Psoas muscle (tissue), 8 donors: Measurements from ENCODE around the gene FFAR1. TPM values are rescaled to one million over a fixed set of nuclear protein-coding genes. Genes with fewer than 3 reads are reported as not detected.

ENCODE experiments used
- ATAC-seq, 4 donors: fragments of 200-7000 bp; cut with Tn5 transposase; one replicate each; pipeline ENCODE4 v1.9.1; 2020; ENCODE audit warnings: moderate library complexity in 3 of 4, mild to moderate bottlenecking in 2 of 4
- DNase-seq, 2 donors: peaks; one replicate each; pipeline ENCODE4 v3.0.0-alpha.2; 2020
- H3K27ac ChIP-seq: fragments of 200-600 bp; one replicate; pipeline ENCODE4 v1.8.0; 2022
- H3K27me3 ChIP-seq, 3 donors: fragments of 200-600 bp in 1 of 3; one replicate each; pipeline versions ENCODE4 v1.6.1 to v1.8.0; 2013 to 2022; ENCODE audit warnings: low read length in 2 of 3, mild to moderate bottlenecking in 2 of 3, moderate library complexity in 1 of 3; ENCODE audit not compliant: insufficient read depth in 3 of 3
- H3K36me3 ChIP-seq, 2 donors: fragments of 200-600 bp in 1 of 2; one replicate each; pipeline versions ENCODE4 v1.6.1 to v1.8.0; 2013 to 2022; ENCODE audit warnings: low read depth in 1 of 2, mild to moderate bottlenecking in 1 of 2, moderate library complexity in 1 of 2; ENCODE audit not compliant: insufficient read depth in 1 of 2
- H3K4me1 ChIP-seq: fragments of 200-600 bp; one replicate; pipeline ENCODE4 v1.8.0; 2022
- H3K4me3 ChIP-seq: fragments of 200-600 bp; one replicate; pipeline ENCODE4 v1.8.0; 2022; ENCODE audit warnings: mild to moderate bottlenecking
- H3K9me3 ChIP-seq: fragments of 200-600 bp; one replicate; pipeline ENCODE4 v1.8.0; 2022
- CTCF ChIP-seq: fragments of 200-600 bp; IDR thresholded peaks from one replicate; pipeline ENCODE4 v1.8.0; 2022; ENCODE audit warnings: antibody characterized with exemption
- WGBS, 3 donors: extraction: QIAGEN DNeasy Blood & Tissue Kit; methylation state at CpG; one replicate each; pipeline versions ENCODE4 v1.1.6 to v1.1.7; 2013; 5-methylcytosine and 5-hydroxymethylcytosine counted together
- intact Hi-C, 2 donors: fragments of 100-400 bp; cut with DNase I; formaldehyde crosslinking; loops; one replicate each; pipeline versions ENCODE4 v1.11.0 to v1.14.2; 2022
- polyA plus RNA-seq, 3 donors: library from polyadenylated mRNA; stranded (reverse); fragments of 200-250 nt; gene quantifications; one replicate each; pipeline ENCODE4 v1.2.3, GENCODE V29; 2013
- total RNA-seq, 4 donors: library from RNA; stranded (reverse); fragmentation: NEBNext Ultra II Directional in 2 of 4; extraction: Animal tissue kit (Norgen Biotek cat#: 25700) in 2 of 4; gene quantifications; one replicate each; pipeline versions ENCODE4 v1.2.1 to v1.2.4, GENCODE V29; 2021 to 2023
- donor health status: healthy with polysubstance abuse.
- donor health status: DM: no; HTN: no; CAD: no; lungs with moderate emphysema.
- donor health status: Bipolar disorder and iron deficiency.
- donor health status: healthy.
- donor health status: DM: yes; HTN: yes; CAD: no.
- donor health status: DM: no; HTN: no; CAD: no.
- donor health status: DM: no; HTN: no; CAD: no.
- donor health status: DM: yes; HTN: yes; CAD: no.

The FFAR1 gene
- total and polyA plus RNA-seq, 7 donors = not detected

DNA sequence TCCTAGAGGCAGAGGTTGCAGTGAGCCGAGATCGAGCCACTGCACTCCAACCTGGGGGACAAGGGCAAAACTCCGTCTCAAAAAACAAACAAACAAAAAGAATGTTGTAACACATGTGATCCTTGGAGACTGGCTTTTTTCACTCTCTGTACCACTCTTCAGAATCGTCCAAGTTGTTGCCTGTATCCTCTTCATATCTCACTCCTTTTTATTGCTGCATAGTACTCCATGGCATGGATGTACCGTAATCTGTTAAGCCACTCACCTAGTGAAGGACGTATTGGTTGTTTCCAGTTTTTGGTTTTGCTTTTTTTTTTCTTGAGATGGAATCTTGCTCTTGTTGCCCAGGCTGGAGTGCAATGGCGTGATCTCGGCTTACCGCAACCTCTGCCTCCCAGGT lies 25.7 kb upstream of the FFAR1 start:
- H3K27ac ChIP-seq = no peak overlapping the region
- WGBS, 3 donors = 90 to 93% (median 91%) methylated on average over 9 of the region's 9 CpGs
- DNase-seq (no peak), ATAC-seq (no peak)
- H3K4me3 ChIP-seq = no peak overlapping the region
- H3K27me3 ChIP-seq = peaks cover 0 to 8% (median 4%) of the 10 kb centered on the region in 3 donors
- no peak for TF ChIP-seq CTCF
- peaks cover 4% of the 10 kb centered on the region for H3K9me3 ChIP-seq
- H3K4me1 ChIP-seq = no peaks in the 10 kb centered on the region
- H3K36me3 ChIP-seq = no peaks in the 10 kb centered on the region
- intact Hi-C loops = no loop called here

GRCh38 chr19:35327642-35328041 lies 20.1 kb upstream of the FFAR1 start:
- H3K27me3 ChIP-seq = peaks cover 0 to 40% (median 2%) of the 10 kb centered on the region in 3 donors
- intact Hi-C loops = no loop called here
- ATAC-seq = no peak
- WGBS, 3 donors = 62 to 69% (median 62%) methylated on average over 4 of the region's 4 CpGs
- H3K36me3 ChIP-seq = no peaks in the 10 kb centered on the region
- no peak overlapping the region for H3K4me3 ChIP-seq
- H3K9me3 ChIP-seq = no peaks in the 10 kb centered on the region
- DNase-seq = no peak
- H3K4me1 ChIP-seq = no peaks in the 10 kb centered on the region
- TF ChIP-seq CTCF = no peak
- H3K27ac ChIP-seq = no peak overlapping the region

DNA sequence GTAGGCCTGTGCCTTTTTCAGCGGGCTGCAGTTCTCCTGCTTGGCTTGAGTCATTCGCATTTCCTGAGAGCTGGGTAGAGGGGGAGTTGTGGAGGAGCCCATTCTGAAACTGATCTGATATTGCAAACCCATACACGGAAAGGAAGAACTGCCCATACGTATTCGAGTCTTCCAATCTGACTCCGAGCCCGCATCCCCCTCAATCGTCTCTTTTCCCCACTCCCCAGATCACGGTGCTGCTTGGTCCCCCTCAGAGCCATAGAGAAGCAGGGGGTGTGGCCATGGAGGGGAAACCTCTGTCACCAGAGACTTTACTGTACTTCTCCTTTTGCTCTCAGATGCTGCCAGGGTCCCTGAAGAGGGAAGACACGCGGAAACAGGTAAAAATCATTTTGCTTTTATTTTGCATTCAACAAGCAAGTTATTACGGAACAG lies 18.8 kb upstream of the FFAR1 start, which contains the start of gene CD22:
TSS of gene CD22 (plus strand) at position 337 of the 435 bp plus-strand sequence. CDS start 2,854 bp downstream, outside the sequence.
- intact Hi-C loops = no loop called here
- Histone ChIP-seq H3K27me3 (peaks cover 0 to 43% (median 2%) of the 10 kb centered on the region in 3 donors), H3K36me3 (no peaks in the 10 kb centered on the region), H3K27ac (no peak within 1 kb of the TSS), H3K4me3 (no peak within 1 kb of the TSS), H3K9me3 (no peaks in the 10 kb centered on the region), H3K4me1 (no peaks in the 10 kb centered on the region)
- no peak for TF ChIP-seq CTCF
- no peak for DNase-seq
- 71 to 80% (median 76%) methylated on average over 12 of the region's 12 CpGs for WGBS, 3 donors
- ATAC-seq = no peak

DNA sequence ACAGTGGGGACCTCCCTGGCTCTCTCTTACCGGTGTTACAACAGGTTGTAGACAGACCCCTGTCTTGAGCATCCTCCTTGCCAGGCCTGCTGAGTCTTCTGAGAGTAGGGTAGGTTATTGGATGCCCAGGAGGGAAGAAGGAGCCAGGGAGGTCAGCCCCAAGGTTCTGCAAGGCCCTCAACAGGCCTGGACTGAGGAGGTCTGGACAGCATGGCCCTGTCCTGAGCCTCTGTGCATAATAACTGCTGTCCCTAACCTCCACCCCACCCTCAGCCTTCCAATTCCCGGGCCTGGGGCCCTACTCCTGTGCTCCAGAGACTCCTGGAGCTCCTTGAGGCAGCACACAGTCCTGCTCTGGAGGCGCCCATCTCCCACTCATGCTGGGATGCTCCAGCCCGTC lies 18.4 kb upstream of the FFAR1 start:
- no peak for TF ChIP-seq CTCF
- Histone ChIP-seq H3K27me3 (peaks cover 0 to 43% (median 2%) of the 10 kb centered on the region in 3 donors), H3K36me3 (no peaks in the 10 kb centered on the region), H3K9me3 (no peaks in the 10 kb centered on the region), H3K27ac (no peak overlapping the region), H3K4me3 (no peak overlapping the region), H3K4me1 (no peaks in the 10 kb centered on the region)
- DNase-seq (no peak), ATAC-seq (no peak)
- WGBS, 3 donors = 63 to 78% (median 67%) methylated on average over 4 of the region's 4 CpGs
- intact Hi-C loops = no loop called here

GRCh38 chr19:35330475-35330874 lies 17.2 kb upstream of the FFAR1 start:
- no peak overlapping the region for H3K27ac ChIP-seq
- no peaks in the 10 kb centered on the region for H3K9me3 ChIP-seq
- ATAC-seq (no peak), DNase-seq (no peak)
- WGBS, 3 donors = 41 to 49% (median 45%) methylated on average over 7 of the region's 7 CpGs
- no peak overlapping the region for H3K4me3 ChIP-seq
- intact Hi-C loops = no loop called here
- H3K4me1 ChIP-seq = no peaks in the 10 kb centered on the region
- no peaks in the 10 kb centered on the region for H3K36me3 ChIP-seq
- peaks cover 0 to 43% (median 2%) of the 10 kb centered on the region in 3 donors for H3K27me3 ChIP-seq
- TF ChIP-seq CTCF = no peak
